H9 (cell line): ENCODE measurements around the gene SNCB. TPM values are rescaled to one million over a fixed set of nuclear protein-coding genes. Genes with fewer than 3 reads are reported as not detected.

Experiments used
- DNase-seq: peaks from one replicate; pipeline ENCODE4 v3.0.0-alpha.2; 2017
- H2AFZ ChIP-seq: one replicate; pipeline ENCODE4 v1.6.1; 2013; ENCODE audit warnings: mild to moderate bottlenecking, low read length, control low read depth, moderate library complexity
- H2AK5ac ChIP-seq: 2 replicates; pipeline ENCODE4 v1.6.1; 2013; ENCODE audit warnings: low read length, control low read depth, mixed read lengths; ENCODE audit not compliant: insufficient read length
- H2BK120ac ChIP-seq: one replicate; pipeline ENCODE4 v1.6.1; 2013; ENCODE audit warnings: low read depth, mild to moderate bottlenecking, low read length, control low read depth, inconsistent platforms; ENCODE audit not compliant: poor library complexity, severe bottlenecking
- H2BK12ac ChIP-seq: 2 replicates; pipeline ENCODE4 v1.6.1; 2013; ENCODE audit warnings: low read length, control low read depth, mixed read lengths, low read depth; ENCODE audit not compliant: insufficient read length
- H2BK15ac ChIP-seq: 2 replicates; pipeline ENCODE4 v1.6.1; 2013; ENCODE audit warnings: low read depth, low read length, control low read depth
- H2BK20ac ChIP-seq: one replicate; pipeline ENCODE4 v1.6.1; 2013; ENCODE audit warnings: low read depth, mild to moderate bottlenecking, low read length, control low read depth, inconsistent platforms; ENCODE audit not compliant: poor library complexity, severe bottlenecking
- H2BK5ac ChIP-seq: 2 replicates; pipeline ENCODE4 v1.6.1; 2013; ENCODE audit warnings: low read length, control low read depth, mixed read lengths; ENCODE audit not compliant: insufficient read length
- H3K14ac ChIP-seq: 2 replicates; pipeline ENCODE4 v1.6.1; 2013; ENCODE audit warnings: low read length, control low read depth; ENCODE audit not compliant: insufficient read depth
- H3K18ac ChIP-seq: 2 replicates; pipeline ENCODE4 v1.6.1; 2013; ENCODE audit warnings: low read depth, mild to moderate bottlenecking, mixed read lengths, low read length, control low read depth; ENCODE audit not compliant: insufficient read length
- H3K23ac ChIP-seq: 2 replicates; pipeline ENCODE4 v1.6.1; 2013; ENCODE audit warnings: low read length, control low read depth, mixed read lengths, low read depth; ENCODE audit not compliant: insufficient read length
- H3K23me2 ChIP-seq: 2 replicates; pipeline ENCODE4 v1.6.1; 2013; ENCODE audit warnings: low read depth, mild to moderate bottlenecking, mixed read lengths, low read length, control low read depth; ENCODE audit not compliant: insufficient read length, poor library complexity, severe bottlenecking
- H3K27ac ChIP-seq: 2 replicates; pipeline ENCODE4 v1.5.1; 2013; ENCODE audit warnings: low read length, control low read depth, mixed read lengths, low read depth; ENCODE audit not compliant: insufficient read length
- H3K27me3 ChIP-seq: 2 replicates; pipeline ENCODE4 v1.6.1; 2013; ENCODE audit warnings: low read length, control low read depth, inconsistent platforms; ENCODE audit not compliant: insufficient read depth
- H3K4ac ChIP-seq: 2 replicates; pipeline ENCODE4 v1.6.1; 2013; ENCODE audit warnings: low read depth, mild to moderate bottlenecking, control low read depth, inconsistent platforms, low read length, moderate library complexity
- H3K4me1 ChIP-seq: 2 replicates; pipeline ENCODE4 v1.6.1; 2013; ENCODE audit warnings: low read length, control low read depth, inconsistent platforms; ENCODE audit not compliant: insufficient read depth
- H3K4me2 ChIP-seq: 2 replicates; pipeline ENCODE4 v1.6.1; 2013; ENCODE audit warnings: low read length, control low read depth, mixed read lengths; ENCODE audit not compliant: insufficient read length, insufficient read depth
- H3K56ac ChIP-seq: 2 replicates; pipeline ENCODE4 v1.6.1; 2013; ENCODE audit warnings: low read depth, mild to moderate bottlenecking, mixed read lengths, low read length, control low read depth; ENCODE audit not compliant: insufficient read length
- H3K79me1 ChIP-seq: 2 replicates; pipeline ENCODE4 v1.6.1; 2013; ENCODE audit warnings: low read depth, mild to moderate bottlenecking, moderate library complexity, low read length, control low read depth, inconsistent platforms; ENCODE audit not compliant: insufficient read depth, poor library complexity, severe bottlenecking
- H3K79me2 ChIP-seq: 2 replicates; pipeline ENCODE4 v1.6.1; 2013; ENCODE audit warnings: low read length, control low read depth, inconsistent platforms; ENCODE audit not compliant: insufficient read depth
- H3K9ac ChIP-seq: 2 replicates; pipeline ENCODE4 v1.6.1; 2013; ENCODE audit warnings: low read length, control low read depth, mixed read lengths; ENCODE audit not compliant: insufficient read length; ENCODE audit errors: extremely low read depth
- H3K9me3 ChIP-seq: one replicate; pipeline ENCODE4 v1.6.1; 2013; ENCODE audit warnings: low read depth, low read length, inconsistent platforms; ENCODE audit not compliant: control insufficient read depth
- H3T11ph ChIP-seq: one replicate; pipeline ENCODE4 v1.6.1; 2013; ENCODE audit warnings: mild to moderate bottlenecking, low read length, control low read depth, inconsistent platforms
- H4K20me1 ChIP-seq: one replicate; pipeline ENCODE4 v1.6.1; 2013; ENCODE audit not compliant: control insufficient read depth, insufficient read length, insufficient read depth
- H4K5ac ChIP-seq: 2 replicates; pipeline ENCODE4 v1.6.1; 2013; ENCODE audit warnings: low read depth, mild to moderate bottlenecking, mixed read lengths, low read length, control low read depth; ENCODE audit not compliant: insufficient read length
- H4K8ac ChIP-seq: replicated peaks from 2 replicates; pipeline ENCODE4 v1.6.1; 2013; ENCODE audit warnings: low read length, control low read depth, mixed read lengths, low read depth; ENCODE audit not compliant: insufficient read length
- H4K91ac ChIP-seq: 2 replicates; pipeline ENCODE4 v1.6.1; 2013; ENCODE audit warnings: low read depth, mild to moderate bottlenecking, moderate library complexity, mixed read lengths, low read length, control low read depth; ENCODE audit not compliant: insufficient read length
- H3K27ac Mint-ChIP-seq, 3 experiments: 2 replicates in 2 of 3; 3 replicates in 1 of 3; pipeline ENCODE4 v1.8.0; 2020 to 2021; ENCODE audit warnings: mixed read lengths in 3 of 3, mild to moderate bottlenecking in 1 of 3, moderate library complexity in 1 of 3
- H3K27me3 Mint-ChIP-seq: 2 replicates; pipeline ENCODE4 v1.8.0; 2021; ENCODE audit warnings: low read depth, mild to moderate bottlenecking, moderate library complexity, mixed read lengths
- H3K36me3 Mint-ChIP-seq, 3 experiments: 2 replicates in 2 of 3; 3 replicates in 1 of 3; pipeline ENCODE4 v1.8.0; 2020 to 2021; ENCODE audit warnings: low read depth in 3 of 3, mixed read lengths in 3 of 3; ENCODE audit not compliant: insufficient read depth in 1 of 3
- H3K4me1 Mint-ChIP-seq, 2 experiments: 2 replicates each; pipeline ENCODE4 v1.8.0; 2020; ENCODE audit warnings: mixed read lengths in 2 of 2
- H3K4me3 Mint-ChIP-seq, 2 experiments: 2 replicates in 1 of 2; 3 replicates in 1 of 2; pipeline ENCODE4 v1.8.0; 2020 to 2021; ENCODE audit warnings: mild to moderate bottlenecking in 2 of 2, mixed read lengths in 2 of 2, moderate library complexity in 1 of 2
- H3K9me3 Mint-ChIP-seq, 2 experiments: 2 replicates in 1 of 2; 3 replicates in 1 of 2; pipeline ENCODE4 v1.8.0; 2020; ENCODE audit warnings: mild to moderate bottlenecking in 2 of 2, mixed read lengths in 2 of 2, moderate library complexity in 1 of 2
- CTCF ChIP-seq: fragments of 200-600 bp; sonication (generic); conservative IDR thresholded peaks from 3 replicates; pipeline ENCODE4 v1.8.0; 2021; ENCODE audit warnings: antibody characterized with exemption, mild to moderate bottlenecking
- WGBS: extraction: QIAGEN DNeasy Blood & Tissue Kit; methylation state at CpG from one replicate; pipeline ENCODE4 v1.1.7; 2013; ENCODE audit warnings: missing lambda C conversion rate, low lambda C conversion rate, mixed read lengths; ENCODE audit not compliant: insufficient read length; ENCODE audit errors: extremely low coverage; 5-methylcytosine and 5-hydroxymethylcytosine counted together
- total RNA-seq: library from RNA; stranded (reverse); gene quantifications from 2 replicates; pipeline ENCODE4 v1.2.1, GENCODE V29; 2021

The SNCB gene
- total RNA-seq, 1 experiment from 2014 or later = 3.5 TPM

GRCh38 chr5:176653401-176654385 lies 23.4 kb upstream of the SNCB start:
- peaks cover 8% of the 10 kb centered on the region for H3K79me1 ChIP-seq
- H3K56ac ChIP-seq = no peak overlapping the region
- no peak overlapping the region for H2AFZ ChIP-seq
- no peaks in the 10 kb centered on the region for H3K27me3 ChIP-seq
- H2BK120ac ChIP-seq = no peak overlapping the region
- H3K36me3 Mint-ChIP-seq = peaks cover 5 to 36% (median 24%) of the 10 kb centered on the region in 3 experiments; a peak in 6 of 7 replicates
- no peak overlapping the region for H3K4ac ChIP-seq
- no peak overlapping the region for H4K8ac ChIP-seq
- H3K4me1 Mint-ChIP-seq = peaks cover 26 to 33% of the 10 kb centered on the region in 2 experiments
- H3K27me3 Mint-ChIP-seq = no peaks in the 10 kb centered on the region; the same call in 1 of the 2 replicates
- H3K23ac ChIP-seq = no peak overlapping the region
- no peak overlapping the region for H3K18ac ChIP-seq
- WGBS = no CpG with 5 or more reads among the region's 18 CpGs
- no peak for DNase-seq
- TF ChIP-seq CTCF = no peak
- no peak overlapping the region; a peak in 1 of 7 replicates for H3K27ac Mint-ChIP-seq
- H3K4me1 ChIP-seq = peaks cover 2% of the 10 kb centered on the region; the same call in 1 of the 2 replicates
- H3K4me3 Mint-ChIP-seq = no peak overlapping the region
- H3K4me2 ChIP-seq = no peak overlapping the region
- no peak overlapping the region for H2BK5ac ChIP-seq
- no peak overlapping the region for H3K9ac ChIP-seq
- no peaks in the 10 kb centered on the region for H3K23me2 ChIP-seq
- no peak overlapping the region for H2AK5ac ChIP-seq
- H3K9me3 Mint-ChIP-seq = no peaks in the 10 kb centered on the region; a peak in 1 of 5 replicates
- H4K5ac ChIP-seq = no peak overlapping the region
- no peaks in the 10 kb centered on the region; the same call in 1 of the 2 replicates for H3K79me2 ChIP-seq
- H4K91ac ChIP-seq = no peak overlapping the region
- no peak overlapping the region for H3K14ac ChIP-seq
- no peak overlapping the region for H2BK20ac ChIP-seq
- no peak overlapping the region for H3T11ph ChIP-seq
- H2BK15ac ChIP-seq = no peak overlapping the region
- H3K9me3 ChIP-seq = no peaks in the 10 kb centered on the region
- H2BK12ac ChIP-seq = no peak overlapping the region
- no peaks in the 10 kb centered on the region for H4K20me1 ChIP-seq
- H3K27ac ChIP-seq = no peak overlapping the region
